K562 (cell line): ENCODE measurements around the gene CLDN5. TPM values are rescaled to one million over a fixed set of nuclear protein-coding genes. Genes with fewer than 3 reads are reported as not detected.

Experiments used
- BACH1 ChIP-seq: fragments of 200-800 bp; sonication (Bioruptor generic); IDR thresholded peaks from 2 replicates; pipeline ENCODE4 v1.6.1; 2016; ENCODE audit warnings: missing genetic modification characterization, missing compliant biosample characterization
- BHLHE40 ChIP-seq: IDR thresholded peaks from 2 replicates; pipeline ENCODE4 v1.6.1; 2011; ENCODE audit warnings: low read length, improper control_type of control experiment
- CGGBP1 ChIP-seq: fragments of 250-450 bp; sonication (Bioruptor Pico); IDR thresholded peaks from 2 replicates; pipeline ENCODE4 v1.9.0; 2021; ENCODE audit warnings: mild to moderate bottlenecking
- CHD4 ChIP-seq: fragments of 200-600 bp; sonication (generic); IDR thresholded peaks from 3 replicates; pipeline ENCODE4 v1.6.1; 2012; ENCODE audit warnings: low read depth, mild to moderate bottlenecking, mixed read lengths, low read length, inconsistent platforms; ENCODE audit not compliant: insufficient read depth, insufficient replicate concordance, poor library complexity, severe bottlenecking
- CREM ChIP-seq: IDR thresholded peaks from 2 replicates; pipeline ENCODE4 v1.6.1; 2014; ENCODE audit warnings: antibody characterized with exemption, low read depth
- GATAD2A ChIP-seq: fragments of 450-650 bp; IDR thresholded peaks from 2 replicates; pipeline ENCODE4 v1.6.1; 2017
- HDAC6 ChIP-seq: IDR thresholded peaks from 2 replicates; pipeline ENCODE4 v1.6.1; 2012; ENCODE audit warnings: low read depth, mild to moderate bottlenecking, control low read depth, inconsistent platforms, low read length, moderate library complexity
- HMG20B ChIP-seq: fragments of 250-450 bp; sonication (Bioruptor Pico); IDR thresholded peaks from 2 replicates; pipeline ENCODE4 v1.5.0; 2021; ENCODE audit warnings: mild to moderate bottlenecking
- HNRNPLL ChIP-seq: fragments of 200-400 bp; formaldehyde crosslinking; IDR thresholded peaks from 2 replicates; pipeline ENCODE4 v1.6.1; 2017; ENCODE audit warnings: low read length, low read depth, mild to moderate bottlenecking; ENCODE audit not compliant: poor library complexity, severe bottlenecking
- HOXB6 ChIP-seq: fragments of 250-450 bp; sonication (Bioruptor Pico); IDR thresholded peaks from 2 replicates; pipeline ENCODE4 v1.5.1; 2022; ENCODE audit warnings: mild to moderate bottlenecking, borderline replicate concordance
- ILK ChIP-seq: fragments of 450-650 bp; IDR thresholded peaks from 2 replicates; pipeline ENCODE4 v1.6.1; 2016; ENCODE audit warnings: missing genetic modification characterization, low read depth, mild to moderate bottlenecking, missing compliant biosample characterization, moderate library complexity, borderline replicate concordance
- KDM1A ChIP-seq, 2 experiments: fragments of 450-650 bp; IDR thresholded peaks; 2 replicates each; pipeline ENCODE4 v1.6.1; 2016; ENCODE audit warnings: mild to moderate bottlenecking in 2 of 2
- MAZ ChIP-seq, 2 experiments: fragments of 450-650 bp in 1 of 2; sonication (generic) in 1 of 2; formaldehyde crosslinking; IDR thresholded peaks in 1 of 2; conservative IDR thresholded peaks in 1 of 2; 2 replicates each; pipeline versions ENCODE4 v1.4.0 to v1.5.0; 2020; ENCODE audit warnings: mild to moderate bottlenecking in 1 of 2, missing genetic modification reagents in 1 of 2
- MITF ChIP-seq: IDR thresholded peaks from 2 replicates; pipeline ENCODE4 v1.6.1; 2014; ENCODE audit warnings: antibody characterized with exemption
- MXD1 ChIP-seq: fragments of 250-450 bp; sonication (Bioruptor Pico); IDR thresholded peaks from 2 replicates; pipeline ENCODE4 v1.8.0; 2021; ENCODE audit warnings: borderline replicate concordance, mild to moderate bottlenecking, moderate library complexity; ENCODE audit not compliant: poor library complexity, severe bottlenecking
- NCOA6 ChIP-seq: fragments of 450-650 bp; IDR thresholded peaks from 2 replicates; pipeline ENCODE4 v1.6.1; 2017; ENCODE audit warnings: mild to moderate bottlenecking
- NELFE ChIP-seq: IDR thresholded peaks from 2 replicates; pipeline ENCODE4 v1.6.1; 2011; ENCODE audit warnings: mild to moderate bottlenecking; ENCODE audit not compliant: insufficient read depth, insufficient read length
- NONO ChIP-seq, 2 experiments: fragments of 200-400 bp in 1 of 2; fragments of 450-650 bp in 1 of 2; formaldehyde crosslinking in 1 of 2; IDR thresholded peaks; 2 replicates each; pipeline ENCODE4 v1.6.1; 2017; ENCODE audit warnings: low read depth in 2 of 2, mild to moderate bottlenecking in 2 of 2, moderate library complexity in 2 of 2, low read length in 1 of 2
- NUFIP1 ChIP-seq: fragments of 450-650 bp; IDR thresholded peaks from 2 replicates; pipeline ENCODE4 v1.6.1; 2018; ENCODE audit not compliant: partially characterized antibody
- PHF21A ChIP-seq: fragments of 450-650 bp; IDR thresholded peaks from 2 replicates; pipeline ENCODE4 v1.6.1; 2017; ENCODE audit warnings: low read depth, borderline replicate concordance
- POLR2AphosphoS5 ChIP-seq: IDR thresholded peaks from 2 replicates; pipeline ENCODE4 v1.6.1; 2011; ENCODE audit warnings: mild to moderate bottlenecking, low read depth, low read length, moderate library complexity; ENCODE audit not compliant: control insufficient read depth, insufficient read depth
- PRPF4 ChIP-seq: fragments of 200-400 bp; formaldehyde crosslinking; IDR thresholded peaks from one replicate; pipeline ENCODE4 v1.6.1; 2017; ENCODE audit warnings: low read length, low read depth, mild to moderate bottlenecking; ENCODE audit not compliant: insufficient read depth, poor library complexity, severe bottlenecking
- PTRF ChIP-seq: fragments of 450-650 bp; IDR thresholded peaks from 2 replicates; pipeline ENCODE4 v1.6.1; 2016; ENCODE audit warnings: mild to moderate bottlenecking, missing genetic modification characterization, missing compliant biosample characterization
- THRAP3 ChIP-seq: fragments of 450-650 bp; IDR thresholded peaks from 2 replicates; pipeline ENCODE4 v1.6.1; 2016; ENCODE audit warnings: mild to moderate bottlenecking, inconsistent platforms, borderline replicate concordance
- ZFPM2 ChIP-seq: fragments of 250-450 bp; sonication (Bioruptor Pico); IDR thresholded peaks from 2 replicates; pipeline ENCODE4 v1.5.1; 2022; ENCODE audit warnings: mild to moderate bottlenecking
- ZNF436 ChIP-seq: fragments of 250-450, 450-650 bp; sonication (Bioruptor Pico); formaldehyde crosslinking; IDR thresholded peaks from 2 replicates; pipeline ENCODE4 v1.7.0; 2020; ENCODE audit warnings: mild to moderate bottlenecking
- ZNF512 ChIP-seq: IDR thresholded peaks from 2 replicates; pipeline ENCODE4 v1.6.1; 2016; ENCODE audit warnings: missing genetic modification characterization, missing compliant biosample characterization
- polyA plus RNA-seq, 8 experiments: library from polyadenylated mRNA; depleted of rRNA in 4 of 8; stranded (reverse) in 5 of 8; unstranded in 3 of 8; fragments of >200 nt; fragmentation: Nextera tagmentation in 2 of 8; fragmentation: Illumina TruSeq in 1 of 8; extraction: Ambion mirVana in 2 of 8; extraction: Trizol in 1 of 8; gene quantifications; 2 replicates each; pipeline versions ENCODE4 v1.2.1 to v1.2.3, GENCODE V29; 2011 to 2014; ENCODE audit warnings: inconsistent platforms in 1 of 8, missing spikeins in 1 of 8
- total RNA-seq, 7 experiments: library from RNA; depleted of rRNA in 6 of 7; stranded (reverse); fragments of >200 nt in 6 of 7; fragmentation: Illumina TruSeq in 2 of 7; extraction: Trizol in 2 of 7; gene quantifications; 2 replicates each; pipeline versions ENCODE4 v1.2.1 to v1.2.3, GENCODE V29; 2011 to 2021; ENCODE audit warnings: low replicate concordance in 1 of 7

CLDN5 gene
- total and polyA plus RNA-seq, 9 of the 15 experiments (the other 6 are each of a cell fraction or from before 2014, with no cell fraction given), result 0.20 TPM; not detected in 8

- TF ChIP-seq MITF (no peak), PRPF4 (peak; percentile 68), HNRNPLL (peak; percentile 81), POLR2AphosphoS5 (no peak), ZNF512 (tag) (no peak), HMG20B (CRISPR knock-in tag) (no peak), PHF21A (no peak), HDAC6 (no peak), CREM (no peak), BACH1 (tag) (no peak), CGGBP1 (CRISPR knock-in tag) (peak; percentile 94), NELFE (no peak), PTRF (tag) (no peak), MXD1 (CRISPR knock-in tag) (peak; percentile 13), HOXB6 (CRISPR knock-in tag) (no peak), NONO (IDR thresholded peaks at IDR 0.05; ENCODE audit: low read depth in 2 of 2, low read length in 1 of 2) (no peak), ZFPM2 (CRISPR knock-in tag) (no peak; the same call in 1 of the 2 replicates), ZNF436 (CRISPR knock-in tag) (peak; percentile 48; the same call in 1 of the 2 replicates), NCOA6 (no peak), CHD4 (no peak), NUFIP1 (no peak), ILK (no peak), MAZ (CRISPR knock-in tag; conservative IDR thresholded peaks at IDR 0.05 in 1 of 2, IDR thresholded peaks at IDR 0.05 in 1 of 2) (no peak; a peak in 2 of 4 replicates), BHLHE40 (peak; percentile 98), THRAP3 (no peak), KDM1A (IDR thresholded peaks at IDR 0.05) (no peak), GATAD2A (no peak)
These were observed 45.3 kb downstream of the CLDN5 start, which contains the start of gene UFD1 (continued) for GRCh38 chr22:19478901-19479354.
